ENCODE measurements around the gene RPS6KA2.

GRCh38 chr6:166515072-166515810 lies 111.8 kb downstream of the RPS6KA2 start:
- TF ChIP-seq CTCF (IDR thresholded peaks at IDR 0.05; ENCODE audit: insufficient read depth, low read length) (no peak), REST (IDR thresholded peaks at IDR 0.05; ENCODE audit: insufficient replicate concordance, low read depth) (no peak), POLR2AphosphoS5 (IDR thresholded peaks at IDR 0.05; ENCODE audit: low read depth) (no peak), GABPA (IDR thresholded peaks at IDR 0.05; ENCODE audit: low read depth) (no peak)

Measured in HL-60 (cell line).